SK-N-SH (cell line): ENCODE data around the gene TARBP1. TPM values are rescaled to one million over a fixed set of nuclear protein-coding genes. Genes with fewer than 3 reads are reported as not detected.
A peak's percentile ranks its signal among the peaks of the same experiment; 100 is the strongest.

Source experiments
- CTCF ChIA-PET: fragments of 300-600, 350-600 bp; formaldehyde crosslinking; extraction: SDS; loops from one replicate; lab custom pipeline; 2021; lab: Yijun Ruan, JAX
- POLR2A ChIA-PET: fragments of 350-600 bp; sonication (Branson Sonifier 250); formaldehyde crosslinking; extraction: SDS; loops from one replicate; lab custom pipeline; 2020; ENCODE audit warnings: antibody characterized with exemption, inconsistent platforms; lab: Yijun Ruan, JAX
- DNase-seq: peaks from one replicate; pipeline ENCODE4 v3.0.0; 2012
- H2AFZ ChIP-seq: fragments of 200-600 bp; sonication (generic); 2 replicates; pipeline ENCODE4 v1.8.1; 2016; ENCODE audit warnings: antibody characterized with exemption, mild to moderate bottlenecking, low read depth
- H3F3A ChIP-seq: fragments of 200-600 bp; sonication (generic); replicated peaks from 2 replicates; pipeline ENCODE3; 2016; ENCODE audit warnings: antibody characterized with exemption, mild to moderate bottlenecking; ENCODE audit not compliant: insufficient read depth
- H3K27ac ChIP-seq, 2 experiments: fragments of 200-500 bp in 1 of 2; fragments of 200-600 bp in 1 of 2; sonication (Bioruptor generic) in 1 of 2; sonication (generic), shearing (Covaris generic) in 1 of 2; 2 replicates each; pipeline versions ENCODE4 v1.5.1 to v1.6.1; 2014 to 2016; ENCODE audit warnings: low read depth in 2 of 2, inconsistent platforms in 1 of 2, low read length in 1 of 2, mild to moderate bottlenecking in 1 of 2, mixed read lengths in 1 of 2
- H3K27me3 ChIP-seq: fragments of 200-600 bp; sonication (generic), shearing (Covaris generic); 2 replicates; pipeline ENCODE4 v1.6.1; 2016; ENCODE audit warnings: mixed run types; ENCODE audit not compliant: insufficient read depth
- H3K36me3 ChIP-seq, 2 experiments: fragments of 200-500 bp in 1 of 2; fragments of 200-600 bp in 1 of 2; sonication (Bioruptor generic) in 1 of 2; sonication (generic) in 1 of 2; replicated peaks in 1 of 2; 2 replicates each; pipeline versions ENCODE3 to v1.5.1; 2014 to 2016; ENCODE audit warnings: low read length in 1 of 2, mild to moderate bottlenecking in 1 of 2; ENCODE audit not compliant: insufficient read depth in 2 of 2, control insufficient read depth in 1 of 2
- H3K4me1 ChIP-seq, 2 experiments: fragments of 200-500 bp in 1 of 2; fragments of 200-600 bp in 1 of 2; sonication (Bioruptor generic) in 1 of 2; sonication (generic), shearing (Covaris generic) in 1 of 2; 2 replicates each; pipeline versions ENCODE4 v1.5.1 to v1.6.1; 2014 to 2016; ENCODE audit warnings: low read depth in 1 of 2, low read length in 1 of 2, mixed run types in 1 of 2; ENCODE audit not compliant: insufficient read depth in 2 of 2, control insufficient read depth in 1 of 2
- H3K4me2 ChIP-seq: fragments of 200-600 bp; sonication (generic), shearing (Covaris generic); 2 replicates; pipeline ENCODE4 v1.6.1; 2017; ENCODE audit warnings: mixed run types
- H3K4me3 ChIP-seq, 2 experiments: fragments of 200-500 bp in 1 of 2; fragments of 200-600 bp in 1 of 2; sonication (Bioruptor generic) in 1 of 2; sonication (generic), shearing (Covaris generic) in 1 of 2; 2 replicates each; pipeline versions ENCODE4 v1.5.1 to v1.8.1; 2014 to 2016; ENCODE audit warnings: low read depth in 2 of 2, inconsistent platforms in 1 of 2, low read length in 1 of 2, mild to moderate bottlenecking in 1 of 2, mixed read lengths in 1 of 2, moderate library complexity in 1 of 2
- H3K79me2 ChIP-seq: fragments of 200-600 bp; sonication (generic); 2 replicates; pipeline ENCODE4 v1.8.1; 2017; ENCODE audit warnings: mild to moderate bottlenecking; ENCODE audit not compliant: insufficient read depth
- H3K9ac ChIP-seq: fragments of 200-600 bp; sonication (generic); 2 replicates; pipeline ENCODE4 v1.6.1; 2017; ENCODE audit warnings: mixed run types
- H3K9me2 ChIP-seq: fragments of 200-600 bp; sonication (generic); 2 replicates; pipeline ENCODE4 v1.6.1; 2017; ENCODE audit warnings: mixed run types
- H3K9me3 ChIP-seq: fragments of 200-600 bp; sonication (generic); 2 replicates; pipeline ENCODE4 v1.6.1; 2017; ENCODE audit warnings: mixed run types, mild to moderate bottlenecking, moderate library complexity
- H4K20me1 ChIP-seq: fragments of 200-600 bp; sonication (generic); 2 replicates; pipeline ENCODE4 v1.6.1; 2017; ENCODE audit warnings: mild to moderate bottlenecking, mixed run types; ENCODE audit not compliant: insufficient read depth
- CTCF ChIP-seq: fragments of 200-600 bp; sonication (generic); IDR thresholded peaks from 2 replicates; pipeline ENCODE4 v1.6.1; 2017; ENCODE audit warnings: antibody characterized with exemption, mild to moderate bottlenecking, moderate library complexity
- EP300 ChIP-seq, 2 experiments: IDR thresholded peaks; 2 replicates each; pipeline versions ENCODE4 v1.4.0 to v1.6.1; 2012; ENCODE audit warnings: borderline replicate concordance in 1 of 2, low read depth in 1 of 2, low read length in 1 of 2
- EZH2phosphoT487 ChIP-seq: fragments of 200-600 bp; sonication (generic); IDR thresholded peaks from 2 replicates; pipeline ENCODE4 v1.6.1; 2017; ENCODE audit warnings: low read depth, mixed run types, mild to moderate bottlenecking, antibody characterized with exemption, moderate library complexity, borderline replicate concordance
- FOXJ3 ChIP-seq: sonication (generic); formaldehyde crosslinking; IDR thresholded peaks from 2 replicates; pipeline ENCODE4 v1.5.1; 2020; ENCODE audit warnings: mild to moderate bottlenecking, missing genetic modification reagents
- FOXM1 ChIP-seq: IDR thresholded peaks from 2 replicates; pipeline ENCODE4 v1.4.0; 2012; ENCODE audit warnings: low read depth, mild to moderate bottlenecking
- GATA2 ChIP-seq: sonication (generic); formaldehyde crosslinking; IDR thresholded peaks from 2 replicates; pipeline ENCODE4 v1.5.0; 2020; ENCODE audit warnings: mild to moderate bottlenecking, missing genetic modification reagents
- MEF2A ChIP-seq: IDR thresholded peaks from 2 replicates; pipeline ENCODE4 v1.4.0; 2012; ENCODE audit warnings: low read depth, borderline replicate concordance
- NFIC ChIP-seq: IDR thresholded peaks from 2 replicates; pipeline ENCODE4 v1.4.0; 2012; ENCODE audit warnings: borderline replicate concordance
- RAD21 ChIP-seq: IDR thresholded peaks from 2 replicates; pipeline ENCODE4 v1.6.1; 2012; ENCODE audit warnings: mild to moderate bottlenecking, low read length
- RCOR1 ChIP-seq: fragments of 150-350 bp; IDR thresholded peaks from 2 replicates; pipeline ENCODE4 v1.6.1; 2017; ENCODE audit warnings: antibody characterized with exemption, low read length
- REST ChIP-seq: IDR thresholded peaks from 2 replicates; pipeline ENCODE4 v1.6.1; 2012; ENCODE audit warnings: mild to moderate bottlenecking, low read depth, low read length, moderate library complexity
- RFX5 ChIP-seq: IDR thresholded peaks from 2 replicates; pipeline ENCODE4 v1.6.1; 2012; ENCODE audit warnings: mild to moderate bottlenecking, improper control_type of control experiment, low read length
- RXRA ChIP-seq: IDR thresholded peaks from 2 replicates; pipeline ENCODE4 v1.4.0; 2012; ENCODE audit warnings: low read depth, mild to moderate bottlenecking, borderline replicate concordance
- SIN3A ChIP-seq: IDR thresholded peaks from 2 replicates; pipeline ENCODE4 v1.6.1; 2012; ENCODE audit warnings: low read depth, mild to moderate bottlenecking, low read length, moderate library complexity, borderline replicate concordance
- SMC3 ChIP-seq: IDR thresholded peaks from 2 replicates; pipeline ENCODE4 v1.6.1; 2012; ENCODE audit warnings: low read depth, low read length, improper control_type of control experiment
- TEAD4 ChIP-seq: IDR thresholded peaks from 2 replicates; pipeline ENCODE4 v1.4.0; 2012; ENCODE audit warnings: mild to moderate bottlenecking, borderline replicate concordance; ENCODE audit not compliant: insufficient read depth
- WGBS: methylation state at CpG from one replicate; pipeline ENCODE4 v1.1.6; 2017; ENCODE audit warnings: low lambda C conversion rate; 5-methylcytosine and 5-hydroxymethylcytosine counted together
- polyA plus RNA-seq, 3 experiments: library from polyadenylated mRNA; depleted of rRNA; stranded (reverse); fragments of >200 nt; gene quantifications; 2 replicates each; pipeline ENCODE4 v1.2.3, GENCODE V29; 2012

TARBP1 gene
- polyA plus RNA-seq, 1 of the 3 experiments (the other 2 are of a cell fraction) = 33.0 TPM

GRCh38 chr1:234486858-234487840 lies 8.2 kb upstream of the TARBP1 start:
- peak; percentile 52 for TF ChIP-seq SMC3
- no peak for TF ChIP-seq FOXJ3
- TF ChIP-seq CTCF = peak; percentile 68
- no peak for TF ChIP-seq RCOR1
- TF ChIP-seq GATA2 (CRISPR knock-in tag) = no peak
- peak; percentile 84 for TF ChIP-seq RAD21
- TF ChIP-seq FOXM1 = no peak
- no peak for TF ChIP-seq NFIC
- Histone ChIP-seq H2AFZ (no peak overlapping the region), H3F3A (peaks cover 4% of the 10 kb centered on the region), H3K9me3 (no peaks in the 10 kb centered on the region), H3K9me2 (no peaks in the 10 kb centered on the region), H3K4me1 (peaks cover 0 to 2% of the 10 kb centered on the region in 2 experiments; a peak in 1 of 4 replicates), H4K20me1 (no peaks in the 10 kb centered on the region), H3K4me2 (no peak overlapping the region), H3K36me3 (no peaks in the 10 kb centered on the region), H3K79me2 (no peaks in the 10 kb centered on the region), H3K27ac (no peak overlapping the region), H3K27me3 (no peaks in the 10 kb centered on the region), H3K9ac (no peak overlapping the region), H3K4me3 (no peak overlapping the region)
- ChIA-PET POLR2A (no interaction called here), CTCF (interaction anchor here (0.6 to 3.9 kb wide), 47 partner anchors 9 to 937 kb away, joined by 3 to 39 read pairs (median 4); partner anchors contain the start of gene TARBP1)
- peak; percentile 34 for DNase-seq
- 83% methylated on average over 12 of the region's 12 CpGs for WGBS

GRCh38 chr1:234484991-234485739 lies 6.2 kb upstream of the TARBP1 start:
- Histone ChIP-seq H2AFZ (no peak overlapping the region), H4K20me1 (no peaks in the 10 kb centered on the region), H3K79me2 (no peaks in the 10 kb centered on the region), H3K36me3 (no peaks in the 10 kb centered on the region), H3F3A (peaks cover 4% of the 10 kb centered on the region), H3K9me3 (no peaks in the 10 kb centered on the region), H3K27ac (no peak overlapping the region), H3K4me1 (peaks cover 0 to 2% of the 10 kb centered on the region in 2 experiments; a peak in 1 of 4 replicates), H3K9me2 (no peaks in the 10 kb centered on the region), H3K4me2 (no peak overlapping the region), H3K9ac (no peak overlapping the region), H3K27me3 (no peaks in the 10 kb centered on the region), H3K4me3 (no peak overlapping the region)
- WGBS = 88% methylated on average over 17 of the region's 17 CpGs
- ChIA-PET POLR2A (no interaction called here), CTCF (interaction anchor here (0.8 to 3.9 kb wide), 7 partner anchors 11 to 608 kb away, joined by 3 to 39 read pairs (median 6); no protein-coding TSS in a partner anchor)
- DNase-seq = no peak
- TF ChIP-seq EP300 (IDR thresholded peaks at IDR 0.05; ENCODE audit: borderline replicate concordance in 1 of 2, low read depth in 1 of 2, low read length in 1 of 2) (no peak), NFIC (no peak), RFX5 (no peak), RXRA (no peak), RCOR1 (no peak), SIN3A (no peak), REST (no peak), MEF2A (no peak), EZH2phosphoT487 (no peak), TEAD4 (no peak)
